Loucy (cell line): ENCODE data around the gene MEGF6.

ENCODE experiments used
- H2AFZ ChIP-seq: fragments of 200-600 bp; sonication (generic); 2 replicates; pipeline ENCODE4 v1.6.0; 2016; ENCODE audit warnings: antibody characterized with exemption, mild to moderate bottlenecking, low read length, moderate library complexity
- H3F3A ChIP-seq: fragments of 200-600 bp; 2 replicates; pipeline ENCODE4 v1.6.0; 2016; ENCODE audit warnings: antibody characterized with exemption, low read depth, mild to moderate bottlenecking
- H3K27me3 ChIP-seq: fragments of 200-600 bp; sonication (generic); 2 replicates; pipeline ENCODE4 v1.6.1; 2014; ENCODE audit warnings: low read length, mild to moderate bottlenecking; ENCODE audit not compliant: insufficient read depth, poor library complexity, severe bottlenecking
- H3K36me3 ChIP-seq: fragments of 200-600 bp; sonication (generic); 2 replicates; pipeline ENCODE4 v1.6.1; 2016; ENCODE audit warnings: low read length; ENCODE audit not compliant: insufficient read depth
- H3K4me1 ChIP-seq: fragments of 200-600 bp; sonication (generic); 2 replicates; pipeline ENCODE4 v1.5.1; 2014; ENCODE audit warnings: low read length, mild to moderate bottlenecking; ENCODE audit not compliant: insufficient read depth, poor library complexity, severe bottlenecking
- H3K4me2 ChIP-seq: fragments of 200-600 bp; sonication (generic); 2 replicates; pipeline ENCODE4 v1.6.0; 2014; ENCODE audit warnings: antibody characterized with exemption, low read length, low read depth, mild to moderate bottlenecking; ENCODE audit not compliant: poor library complexity, severe bottlenecking
- H3K4me3 ChIP-seq: fragments of 200-600 bp; sonication (generic); 2 replicates; pipeline ENCODE4 v1.5.1; 2014; ENCODE audit warnings: low read length, mild to moderate bottlenecking, mixed read lengths; ENCODE audit not compliant: poor library complexity, severe bottlenecking
- H3K79me2 ChIP-seq: fragments of 200-600 bp; sonication (generic); 2 replicates; pipeline ENCODE4 v1.6.1; 2014; ENCODE audit warnings: low read length; ENCODE audit not compliant: insufficient read depth
- H3K9ac ChIP-seq: fragments of 200-600 bp; sonication (generic); 2 replicates; pipeline ENCODE4 v1.6.0; 2014; ENCODE audit warnings: mild to moderate bottlenecking, low read depth, low read length, moderate library complexity; ENCODE audit not compliant: poor library complexity, severe bottlenecking
- H3K9me2 ChIP-seq: fragments of 200-600 bp; sonication (generic); replicated peaks from 2 replicates; pipeline ENCODE4 v1.6.1; 2016; ENCODE audit warnings: low read depth, low read length, mixed read lengths
- H3K9me3 ChIP-seq: fragments of 200-600 bp; sonication (generic); 2 replicates; pipeline ENCODE4 v1.6.1; 2014; ENCODE audit warnings: mild to moderate bottlenecking, antibody characterized with exemption, low read length, low read depth; ENCODE audit not compliant: insufficient read depth
- H4K20me1 ChIP-seq: fragments of 200-600 bp; sonication (generic); 2 replicates; pipeline ENCODE4 v1.6.0; 2014; ENCODE audit warnings: antibody characterized with exemption, low read length, mild to moderate bottlenecking; ENCODE audit not compliant: insufficient read depth, poor library complexity, severe bottlenecking
- EZH2phosphoT487 ChIP-seq: fragments of 200-600 bp; IDR thresholded peaks from 2 replicates; pipeline ENCODE4 v1.6.1; 2018; ENCODE audit warnings: antibody characterized with exemption, mild to moderate bottlenecking, moderate library complexity, borderline replicate concordance
- TF ChIP-seq, protein P1 (sequence below): fragments of 200-600 bp; sonication (generic); conservative IDR thresholded peaks from 2 replicates; pipeline ENCODE4 v1.5.1; 2014; ENCODE audit warnings: mild to moderate bottlenecking, antibody characterized with exemption, low read length

MEGF6 gene

DNA sequence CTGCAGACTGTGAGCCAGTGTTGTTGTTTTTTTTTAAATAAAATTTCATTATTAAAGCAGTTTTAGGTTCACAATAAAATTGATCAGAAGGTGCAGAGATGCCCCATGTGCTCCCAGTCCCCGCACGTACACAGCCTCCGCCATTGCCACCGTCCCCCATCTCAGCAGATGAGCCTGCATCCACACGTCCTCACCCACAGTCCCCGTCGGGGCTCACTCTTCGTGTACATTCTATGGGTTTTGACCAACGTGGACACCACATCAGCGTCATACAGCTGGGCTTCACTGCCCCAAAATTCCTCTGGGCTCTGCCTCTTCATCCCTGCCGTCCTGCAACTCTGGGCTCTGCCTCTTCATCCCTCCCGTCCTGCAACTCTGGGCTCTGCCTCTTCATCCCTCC, 168.4 kb downstream of the MEGF6 start:
- H2AFZ ChIP-seq, result no peak overlapping the region
- no peak for TF ChIP-seq EZH2phosphoT487
- TF ChIP-seq, protein P1, sequence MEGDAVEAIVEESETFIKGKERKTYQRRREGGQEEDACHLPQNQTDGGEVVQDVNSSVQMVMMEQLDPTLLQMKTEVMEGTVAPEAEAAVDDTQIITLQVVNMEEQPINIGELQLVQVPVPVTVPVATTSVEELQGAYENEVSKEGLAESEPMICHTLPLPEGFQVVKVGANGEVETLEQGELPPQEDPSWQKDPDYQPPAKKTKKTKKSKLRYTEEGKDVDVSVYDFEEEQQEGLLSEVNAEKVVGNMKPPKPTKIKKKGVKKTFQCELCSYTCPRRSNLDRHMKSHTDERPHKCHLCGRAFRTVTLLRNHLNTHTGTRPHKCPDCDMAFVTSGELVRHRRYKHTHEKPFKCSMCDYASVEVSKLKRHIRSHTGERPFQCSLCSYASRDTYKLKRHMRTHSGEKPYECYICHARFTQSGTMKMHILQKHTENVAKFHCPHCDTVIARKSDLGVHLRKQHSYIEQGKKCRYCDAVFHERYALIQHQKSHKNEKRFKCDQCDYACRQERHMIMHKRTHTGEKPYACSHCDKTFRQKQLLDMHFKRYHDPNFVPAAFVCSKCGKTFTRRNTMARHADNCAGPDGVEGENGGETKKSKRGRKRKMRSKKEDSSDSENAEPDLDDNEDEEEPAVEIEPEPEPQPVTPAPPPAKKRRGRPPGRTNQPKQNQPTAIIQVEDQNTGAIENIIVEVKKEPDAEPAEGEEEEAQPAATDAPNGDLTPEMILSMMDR, result no peak
- no peaks in the 10 kb centered on the region for H3K36me3 ChIP-seq
- H3K27me3 ChIP-seq, result no peaks in the 10 kb centered on the region
- H3F3A ChIP-seq, result no peaks in the 10 kb centered on the region
- H3K4me3 ChIP-seq, result no peak overlapping the region
- H4K20me1 ChIP-seq, result no peaks in the 10 kb centered on the region
- no peaks in the 10 kb centered on the region for H3K9me3 ChIP-seq
- no peaks in the 10 kb centered on the region for H3K4me1 ChIP-seq
- no peaks in the 10 kb centered on the region for H3K9me2 ChIP-seq
- H3K9ac ChIP-seq, result no peak overlapping the region
- H3K4me2 ChIP-seq, result no peak overlapping the region
- no peaks in the 10 kb centered on the region for H3K79me2 ChIP-seq

DNA sequence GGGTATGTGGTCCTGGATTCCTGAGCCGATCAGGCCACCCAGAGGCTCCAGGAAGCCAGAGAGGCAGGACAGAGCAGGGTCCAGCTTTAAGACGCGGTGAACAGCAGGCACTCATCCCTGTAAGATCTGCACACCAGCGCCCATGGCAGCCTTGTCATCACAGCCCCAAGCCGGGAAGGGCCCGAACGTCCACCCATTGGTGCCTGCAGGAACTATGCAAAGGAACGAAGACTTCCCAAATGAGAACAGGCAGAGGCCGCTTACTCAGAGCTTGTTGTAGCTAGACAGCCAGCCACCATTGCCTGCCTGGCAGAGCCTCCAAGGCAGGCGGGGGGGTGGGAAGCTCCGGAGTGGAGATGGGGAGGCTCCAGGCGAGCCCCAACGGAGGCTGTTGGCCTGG, 169.0 kb downstream of the MEGF6 start:
- H3K9ac ChIP-seq, result no peak overlapping the region
- H3K9me2 ChIP-seq, result no peaks in the 10 kb centered on the region
- H3K27me3 ChIP-seq, result no peaks in the 10 kb centered on the region
- H3K4me3 ChIP-seq, result no peak overlapping the region
- H3K9me3 ChIP-seq, result no peaks in the 10 kb centered on the region
- H2AFZ ChIP-seq, result no peak overlapping the region
- no peak for TF ChIP-seq EZH2phosphoT487
- TF ChIP-seq, protein P1, result no peak
- H3K79me2 ChIP-seq, result no peaks in the 10 kb centered on the region
- no peaks in the 10 kb centered on the region for H3F3A ChIP-seq
- H4K20me1 ChIP-seq, result no peaks in the 10 kb centered on the region
- H3K36me3 ChIP-seq, result no peaks in the 10 kb centered on the region
- no peaks in the 10 kb centered on the region for H3K4me1 ChIP-seq
- H3K4me2 ChIP-seq, result no peak overlapping the region

DNA sequence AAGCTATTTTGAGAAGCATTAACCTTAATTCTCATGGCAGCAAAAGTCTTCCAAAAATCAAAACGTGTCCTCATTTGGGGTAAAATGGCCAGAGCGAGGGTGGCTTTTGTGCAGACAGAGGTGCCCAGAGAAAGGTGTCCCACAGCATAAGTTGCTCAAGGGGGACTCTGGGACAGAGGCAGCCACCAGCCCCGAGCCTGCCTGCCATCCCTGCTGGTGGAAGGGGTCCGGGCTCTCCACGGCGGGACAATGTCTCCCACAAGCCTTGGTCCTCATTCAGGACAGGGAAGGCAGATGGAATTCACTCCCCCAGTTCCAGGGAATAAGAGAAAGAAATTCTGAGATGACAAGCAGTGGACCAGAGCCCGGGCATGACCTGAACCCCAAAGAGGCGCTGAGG, 169.4 kb downstream of the MEGF6 start:
- Histone ChIP-seq H4K20me1 (no peaks in the 10 kb centered on the region), H3K4me3 (no peak overlapping the region), H3F3A (no peaks in the 10 kb centered on the region), H3K9me3 (no peaks in the 10 kb centered on the region), H3K4me2 (no peak overlapping the region), H3K79me2 (no peaks in the 10 kb centered on the region), H3K27me3 (no peaks in the 10 kb centered on the region), H3K9ac (no peak overlapping the region), H3K4me1 (no peaks in the 10 kb centered on the region), H2AFZ (no peak overlapping the region), H3K9me2 (no peaks in the 10 kb centered on the region), H3K36me3 (no peaks in the 10 kb centered on the region)
- no peak for TF ChIP-seq EZH2phosphoT487
- TF ChIP-seq, protein P1, result no peak
